ENCODE measurements around the gene SSBP4.

Gene SSBP4

DNA sequence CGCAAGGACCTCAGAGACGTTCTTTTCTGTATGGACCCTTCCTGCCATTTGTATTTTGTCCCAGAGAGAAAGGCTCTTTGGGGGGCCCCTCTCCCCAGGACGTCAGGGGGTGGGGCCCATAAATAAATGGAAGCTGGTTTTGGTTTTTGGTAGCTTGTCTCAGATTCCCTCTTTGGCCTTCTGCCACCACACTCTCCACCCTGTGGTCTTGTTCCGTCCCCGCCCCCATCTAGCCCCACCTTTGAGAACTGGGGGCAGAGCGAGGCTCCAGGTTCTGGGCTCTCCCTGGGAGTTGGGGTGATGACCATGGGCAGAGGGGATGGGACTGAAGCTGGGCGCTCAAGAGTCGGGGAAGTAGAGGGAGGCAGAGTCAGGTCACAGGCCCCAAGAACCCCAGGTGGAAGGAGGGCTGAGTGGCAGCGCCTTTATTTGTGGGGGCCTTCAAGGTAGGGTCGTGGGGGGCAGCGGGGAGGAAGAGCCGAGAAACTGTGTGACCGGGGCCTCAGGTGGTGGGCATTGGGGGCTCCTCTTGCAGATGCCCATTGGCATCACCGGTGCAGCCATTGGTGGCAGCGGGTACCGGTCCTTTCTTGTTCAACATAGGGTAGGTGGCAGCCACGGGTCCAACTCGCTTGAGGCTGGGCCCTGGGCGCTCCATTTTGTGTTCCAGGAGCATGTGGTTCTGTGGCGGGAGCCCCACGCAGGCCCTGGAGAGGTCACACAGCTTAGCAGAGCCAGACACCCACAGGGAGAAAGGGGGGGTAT lies 15.4 kb downstream of the SSBP4 start:
- DNase-seq: no peak

DNA sequence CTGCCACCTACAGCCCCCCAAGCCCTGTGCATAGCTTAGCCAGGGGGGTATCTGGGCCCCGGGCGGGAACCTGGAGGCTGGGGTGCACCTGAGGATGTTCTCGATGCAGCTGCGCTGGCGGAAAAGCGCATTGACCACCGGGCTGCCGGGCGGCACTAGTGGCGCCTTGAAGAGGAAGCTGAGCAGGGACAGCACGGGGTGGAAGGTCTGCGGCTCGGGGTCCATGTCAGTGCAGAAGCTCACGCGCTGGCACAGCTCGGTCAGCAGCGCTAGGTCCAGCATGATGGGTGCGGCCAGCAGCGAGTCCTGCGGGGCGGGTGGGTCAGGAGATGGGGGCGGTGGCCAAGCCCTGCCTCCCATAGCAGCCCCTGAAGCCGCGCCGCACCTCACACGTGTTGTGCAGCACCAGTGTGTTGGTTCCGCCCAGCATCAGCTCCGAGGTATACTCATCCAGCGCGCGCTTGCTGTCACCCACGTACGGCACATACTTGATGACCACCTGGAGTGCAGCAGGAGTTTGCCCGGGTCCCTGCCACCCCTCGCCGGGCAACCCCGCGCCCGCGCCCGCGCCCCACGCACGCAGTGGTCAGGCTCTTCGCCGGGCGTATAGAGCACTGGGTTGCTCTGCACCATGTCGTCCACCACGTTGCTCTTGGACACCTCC lies 16.1 kb downstream of the SSBP4 start:
- no peak for DNase-seq

DNA sequence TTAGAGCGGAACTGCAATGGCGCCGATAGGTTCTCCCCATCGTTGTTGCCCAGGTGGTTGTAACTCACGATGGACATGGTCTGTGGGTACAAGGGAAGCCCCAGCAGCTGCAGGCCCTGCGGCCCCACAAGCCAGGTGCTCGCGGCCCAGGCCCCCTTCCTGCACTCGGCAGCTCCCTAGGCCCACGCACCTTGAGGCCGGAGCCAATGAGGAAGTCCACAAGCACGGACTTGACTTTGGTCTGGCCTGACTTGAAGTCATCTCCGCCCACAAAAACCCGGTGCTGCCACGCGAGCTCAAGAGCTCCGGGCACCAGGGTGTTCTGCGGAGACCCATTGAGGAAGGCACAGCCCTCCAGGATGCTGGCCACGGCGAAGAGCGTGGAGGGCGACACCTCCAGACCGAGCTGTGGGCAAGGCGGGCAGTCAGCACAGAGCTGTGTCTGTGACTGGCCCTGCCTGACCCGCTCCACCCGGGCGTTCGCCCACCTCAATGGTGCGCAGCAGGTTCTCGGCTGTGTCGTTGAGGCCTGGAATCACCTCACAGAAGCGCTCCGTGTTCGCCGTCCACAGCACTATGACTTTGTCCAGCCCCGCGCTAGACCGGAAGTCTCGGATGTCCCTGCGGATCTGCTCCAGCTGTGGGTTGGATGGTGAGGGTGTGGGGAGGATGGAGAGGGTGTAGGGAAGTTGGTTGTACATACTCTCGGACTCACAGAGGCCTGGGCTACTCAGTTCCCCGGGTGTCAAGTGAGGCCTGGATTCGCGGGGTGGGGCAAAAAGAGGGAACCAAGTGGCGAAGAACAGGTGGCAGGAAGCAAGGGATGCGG lies 16.9 kb downstream of the SSBP4 start:
- no peak for DNase-seq

DNA sequence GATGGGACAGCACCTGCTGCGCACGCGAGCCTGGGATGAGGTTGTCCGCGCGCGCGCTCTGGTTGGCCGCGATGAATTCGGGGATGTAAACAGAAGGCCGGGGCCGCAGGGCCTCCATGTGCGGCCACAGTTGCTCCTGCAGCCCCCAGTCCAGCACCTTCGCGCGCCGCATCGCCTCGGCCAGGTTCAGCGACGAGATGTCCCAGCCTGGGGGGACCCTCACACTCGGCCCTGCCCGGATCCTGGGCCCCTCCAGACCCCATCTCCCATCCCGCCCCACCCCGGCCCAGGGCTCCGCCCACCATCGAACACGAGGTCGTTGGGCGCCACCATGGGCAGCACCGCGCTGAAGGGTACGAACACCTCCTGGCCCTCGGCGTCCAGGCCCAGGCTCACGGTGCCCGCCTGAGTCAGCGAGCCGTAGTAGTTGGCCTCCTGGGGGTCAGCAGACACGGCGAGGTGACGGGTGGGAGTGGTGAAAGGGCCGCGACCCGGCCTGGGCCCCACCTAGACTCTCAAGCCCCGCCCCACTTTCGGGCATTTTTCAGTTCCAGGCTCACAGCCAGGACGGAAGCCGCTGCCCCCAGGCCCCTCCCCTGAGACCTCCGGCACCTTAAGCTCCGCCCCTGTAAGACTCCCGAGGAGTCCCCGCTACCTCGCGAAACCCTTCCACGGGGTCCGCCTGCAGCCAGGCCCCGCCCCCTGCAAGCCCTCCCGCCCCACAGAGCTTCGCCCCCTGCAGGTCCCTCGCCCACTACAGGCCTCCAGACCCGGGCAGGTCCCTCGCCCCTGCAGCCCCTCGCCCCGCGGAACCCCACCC lies 17.7 kb downstream of the SSBP4 start:
- peak; percentile 44 for DNase-seq

DNA sequence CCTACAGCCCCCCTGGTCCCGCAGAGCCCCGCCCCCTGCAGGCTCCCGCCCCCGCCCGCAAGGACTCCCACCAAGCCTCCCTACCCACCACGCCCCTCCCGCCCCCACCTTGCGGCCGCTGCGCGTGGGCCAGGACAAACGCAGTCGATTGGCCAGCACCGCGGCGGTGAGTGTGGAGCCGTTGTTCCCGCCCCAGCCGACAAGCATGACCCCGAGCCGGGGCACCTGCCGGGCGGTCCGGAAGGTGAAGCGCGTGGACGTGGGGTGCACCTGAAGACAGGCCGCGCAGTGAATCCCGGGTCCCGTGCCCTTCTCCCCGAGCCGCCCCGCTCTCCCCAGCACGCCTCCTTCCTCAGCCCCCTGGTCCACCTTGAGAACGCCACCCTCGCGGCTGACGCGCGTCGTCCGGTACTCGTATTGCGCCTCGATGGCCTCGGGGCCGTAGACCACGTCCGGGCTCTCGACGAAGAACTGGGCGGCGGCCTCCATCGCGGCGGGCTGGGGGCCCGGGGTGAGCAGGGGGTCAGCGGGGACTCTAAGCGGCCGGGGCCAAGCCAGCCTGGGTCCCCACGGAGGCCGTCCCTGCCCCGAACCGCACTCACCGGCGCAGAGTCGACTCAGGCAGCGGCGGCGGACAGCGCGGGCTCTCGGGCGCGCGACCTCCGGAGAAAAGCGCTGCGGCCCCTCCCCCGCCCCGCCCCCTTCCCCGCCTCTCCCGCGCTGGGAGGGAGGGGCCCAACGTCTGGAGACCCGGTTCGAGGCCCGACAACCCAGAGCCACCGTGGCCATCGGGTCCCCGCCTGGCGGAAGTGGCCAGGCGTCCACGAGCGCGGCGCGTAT lies 18.5 kb downstream of the SSBP4 start, which contains the start of gene ISYNA1:
TSS of gene ISYNA1 (minus strand) at position 643 of the 840 bp plus-strand sequence. CDS start at position 489, 154 bp downstream.
- DNase-seq: no peak

DNA sequence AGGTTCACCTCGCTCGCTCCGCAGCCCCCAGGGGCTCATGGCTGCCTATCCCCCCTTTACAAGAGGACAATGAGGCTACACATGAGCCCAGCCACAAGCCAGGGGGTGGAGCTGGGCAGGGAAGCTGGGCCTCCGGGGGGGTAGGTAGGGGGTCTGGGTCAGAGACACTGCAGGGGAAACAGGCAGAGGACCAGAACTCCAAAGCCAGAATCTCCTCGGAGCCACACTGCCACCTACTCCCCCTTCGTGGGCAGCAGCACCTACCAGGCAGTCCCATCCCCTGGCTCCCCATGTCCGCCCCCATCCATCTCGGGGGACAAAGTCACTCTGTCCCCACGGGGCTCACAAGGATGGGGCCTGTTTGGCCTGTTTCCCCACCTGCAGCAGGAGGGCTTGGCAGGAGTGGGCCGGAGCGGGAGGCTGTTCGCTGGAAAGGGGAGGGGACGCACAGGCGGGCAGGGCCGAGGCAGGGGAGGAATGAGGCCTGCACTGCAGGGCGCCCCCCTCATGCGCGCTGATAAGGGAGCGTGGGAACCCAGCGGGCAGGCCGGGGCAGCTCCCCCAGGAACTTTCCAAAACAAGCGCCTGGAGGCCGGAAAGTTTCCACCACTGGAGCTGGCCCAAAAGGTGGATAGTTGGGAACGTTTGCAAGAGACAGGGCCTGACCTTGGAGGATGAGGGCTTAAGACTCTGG lies 19.3 kb downstream of the SSBP4 start:
- DNase-seq: no peak

DNA sequence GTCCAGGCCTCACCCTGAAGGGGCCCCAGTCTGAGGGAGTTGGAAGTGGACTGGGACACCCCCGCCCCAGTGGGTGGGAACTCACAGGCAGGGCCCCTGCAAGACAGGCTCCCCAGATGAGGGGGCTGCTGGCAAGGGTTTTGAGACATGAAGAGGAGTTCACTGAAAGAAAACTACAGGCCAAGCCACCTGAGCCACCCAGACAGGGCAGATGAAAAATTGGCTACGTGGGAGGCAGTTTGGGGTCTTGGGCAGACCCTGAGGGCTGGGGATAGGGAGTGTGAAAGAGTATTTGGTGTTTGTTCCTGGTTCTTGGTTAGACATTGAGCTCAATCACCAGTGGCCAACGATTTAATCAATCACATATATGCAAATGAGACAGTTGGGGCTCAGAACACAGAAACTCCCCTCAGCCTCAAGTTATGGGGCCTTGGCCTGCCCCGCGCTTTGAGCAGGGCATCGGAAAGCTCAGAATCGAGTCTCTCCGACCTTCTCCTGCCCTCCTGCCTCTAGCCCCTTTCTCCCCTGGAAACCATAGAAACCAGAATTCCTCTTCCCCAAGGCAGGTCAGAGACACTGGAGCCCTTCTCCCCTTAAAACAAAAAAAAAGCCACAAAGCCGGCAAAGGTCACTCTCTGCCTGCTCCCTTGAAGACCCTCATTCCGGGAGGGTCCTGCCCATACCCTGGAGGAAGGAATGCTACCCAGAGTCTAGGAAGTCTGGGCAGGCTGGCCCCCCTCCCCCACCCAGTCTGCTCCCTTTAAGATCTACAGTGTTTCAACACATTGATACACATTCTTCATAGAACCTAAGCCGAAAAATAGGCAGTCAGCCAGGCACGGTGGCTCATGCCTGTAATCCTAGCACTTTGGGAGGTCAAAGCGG lies 20.1 kb downstream of the SSBP4 start:
- no peak for DNase-seq

DNA sequence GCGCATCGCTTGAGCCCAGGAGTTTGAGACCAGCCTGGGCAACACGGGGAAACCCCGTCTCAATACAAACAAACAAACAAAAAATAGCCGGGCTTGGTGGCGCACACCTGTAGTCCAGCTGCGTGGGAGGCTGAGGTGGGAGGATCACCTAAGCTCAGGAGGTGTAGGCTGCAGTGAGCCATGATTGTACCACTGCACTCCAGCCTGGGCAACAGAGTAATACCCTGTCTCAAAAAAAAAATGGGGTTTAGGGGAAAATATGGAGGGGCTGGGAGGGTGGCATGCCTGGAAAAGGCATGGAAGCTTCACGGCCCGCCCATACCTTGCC lies 20.7 kb downstream of the SSBP4 start:
- no peak for DNase-seq

DNA sequence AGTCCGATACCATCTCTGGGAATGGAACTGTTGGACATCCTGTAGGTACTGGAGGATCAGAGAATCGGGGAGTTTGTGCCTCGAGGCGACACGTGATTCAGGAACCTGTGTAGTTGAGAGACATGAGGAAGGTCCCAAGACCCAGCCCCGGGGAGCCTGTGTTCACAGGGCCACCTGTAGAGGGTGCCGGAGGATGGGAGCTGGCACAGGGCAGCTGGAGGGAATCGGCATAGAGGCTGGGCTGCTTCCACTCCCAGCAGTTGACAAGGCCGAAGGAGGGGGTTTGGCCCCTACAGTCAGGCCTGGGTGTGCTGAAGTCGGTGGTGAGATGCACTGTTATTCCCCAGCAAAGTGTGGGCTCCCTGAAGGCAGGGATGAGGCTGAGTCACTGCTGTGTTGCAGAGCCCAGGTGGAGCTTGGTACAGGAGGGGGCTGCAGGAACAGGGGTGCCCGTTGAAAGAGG lies 21.2 kb downstream of the SSBP4 start:
- DNase-seq: no peak

DNA sequence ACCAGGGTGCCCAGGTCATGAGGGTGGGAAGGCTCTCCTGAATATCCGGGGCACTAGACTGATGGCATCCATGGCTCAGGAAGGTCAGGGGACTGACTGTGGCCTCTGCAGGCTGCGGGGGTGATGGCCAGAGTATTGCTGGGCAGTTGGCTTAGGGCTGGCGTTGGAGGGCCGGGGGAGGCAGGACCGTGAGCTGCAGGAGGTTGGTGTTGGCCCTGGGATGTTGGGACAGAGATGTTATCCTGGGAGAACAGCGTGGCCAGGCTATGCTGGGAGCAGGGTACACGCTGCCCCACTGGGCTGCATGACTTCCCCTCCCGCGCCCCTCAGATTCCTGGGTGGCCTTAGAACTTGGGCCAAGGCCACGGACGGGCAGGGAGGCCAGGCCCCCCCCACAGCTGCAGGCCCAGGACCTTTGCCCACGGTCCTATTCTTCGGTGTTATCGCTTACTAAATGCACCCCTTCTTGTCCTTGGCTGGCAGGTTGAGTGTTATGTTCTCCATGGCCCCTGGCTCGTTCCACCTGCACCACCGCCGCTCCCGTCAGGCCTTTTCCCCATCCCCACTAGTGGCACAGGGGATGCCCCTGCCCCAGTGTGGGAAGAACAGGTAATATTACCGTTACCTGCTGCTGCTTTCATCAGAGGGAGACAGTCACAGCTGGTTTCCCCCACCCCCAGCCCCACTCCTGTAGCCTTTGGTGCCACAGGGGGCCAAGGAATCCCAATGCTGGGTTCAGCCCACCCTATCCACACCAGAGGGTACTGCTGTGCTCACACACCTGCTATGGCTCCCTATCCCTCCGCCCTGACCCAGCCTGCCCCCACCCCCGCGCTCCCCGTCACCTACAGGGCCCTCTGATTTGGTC lies 22.0 kb downstream of the SSBP4 start:
- DNase-seq: no peak

DNA sequence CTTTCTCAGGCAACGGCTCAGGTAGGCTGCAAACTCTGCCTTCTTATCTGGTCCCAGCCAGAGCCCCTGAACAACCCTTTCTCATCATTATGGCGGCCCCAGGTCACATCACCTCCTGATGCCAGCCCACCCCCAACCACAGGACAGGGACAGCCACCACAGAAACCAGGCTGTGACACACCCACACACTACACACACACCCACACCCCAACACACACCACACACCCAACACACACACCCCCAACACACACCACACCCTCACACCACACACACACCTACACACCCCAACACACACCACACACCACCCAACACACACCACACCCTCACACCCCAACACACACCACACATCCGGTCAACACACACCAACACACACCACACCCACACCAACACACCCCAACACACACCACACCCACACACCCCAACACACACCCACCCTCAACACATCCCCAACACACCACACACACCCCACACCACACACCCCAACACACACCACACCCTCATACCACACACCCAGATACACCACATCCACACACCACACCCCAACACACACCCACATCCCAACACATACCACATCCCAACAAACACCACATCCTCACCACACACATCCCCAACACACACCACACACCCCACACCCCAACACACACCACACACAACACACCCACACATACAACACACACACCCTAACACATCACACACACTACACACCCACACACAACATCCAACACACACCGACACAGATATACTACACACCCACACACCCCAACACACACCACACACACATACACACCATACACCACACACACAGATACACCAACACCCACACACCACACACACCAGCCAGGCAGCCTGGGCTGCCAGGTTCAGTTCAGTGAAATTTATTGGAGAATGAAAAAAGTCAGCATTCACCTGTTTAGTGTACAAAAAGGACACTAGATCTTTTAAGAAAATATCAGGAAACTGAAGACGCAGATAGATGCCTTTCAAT lies 22.9 kb downstream of the SSBP4 start:
- no peak for DNase-seq

DNA sequence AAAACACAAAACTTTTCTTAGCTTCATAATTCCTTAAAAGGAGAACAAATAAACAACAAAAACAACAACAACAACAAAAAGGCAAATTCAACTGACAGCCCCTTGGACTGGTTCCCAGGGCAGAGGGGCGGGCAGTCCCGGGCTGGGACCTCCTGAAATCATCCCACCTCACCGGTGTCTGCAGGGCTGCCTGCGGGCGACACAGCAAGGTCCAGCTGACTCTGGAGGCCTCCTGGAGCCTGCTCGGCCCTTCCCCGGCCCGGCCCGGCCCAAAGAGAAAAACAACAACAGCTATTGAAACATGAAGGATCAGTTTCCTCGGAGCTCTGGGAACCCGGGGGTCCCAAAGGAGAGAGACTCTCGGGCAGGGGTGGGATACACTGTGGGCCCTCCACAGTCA lies 23.7 kb downstream of the SSBP4 start:
- no peak for DNase-seq

DNA sequence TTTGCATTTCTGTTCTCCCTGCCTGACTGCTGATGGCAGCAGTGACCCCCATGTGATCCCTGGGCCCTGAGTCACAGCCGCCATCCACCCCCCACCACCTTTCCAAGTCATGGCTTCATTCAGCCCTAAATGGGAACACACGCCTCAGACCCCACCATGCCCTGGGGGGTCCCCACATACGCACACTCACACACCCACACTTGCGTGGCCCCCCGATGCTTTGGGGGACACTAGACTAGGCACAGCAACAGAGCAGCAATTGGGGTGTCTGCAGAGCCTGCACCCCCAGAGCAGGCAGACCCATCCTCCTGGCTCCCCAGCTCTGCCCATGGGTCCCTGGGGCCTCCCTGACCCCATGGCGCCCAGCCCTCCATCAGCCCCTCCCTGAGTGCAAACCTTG lies 24.2 kb downstream of the SSBP4 start:
- DNase-seq: no peak

DNA sequence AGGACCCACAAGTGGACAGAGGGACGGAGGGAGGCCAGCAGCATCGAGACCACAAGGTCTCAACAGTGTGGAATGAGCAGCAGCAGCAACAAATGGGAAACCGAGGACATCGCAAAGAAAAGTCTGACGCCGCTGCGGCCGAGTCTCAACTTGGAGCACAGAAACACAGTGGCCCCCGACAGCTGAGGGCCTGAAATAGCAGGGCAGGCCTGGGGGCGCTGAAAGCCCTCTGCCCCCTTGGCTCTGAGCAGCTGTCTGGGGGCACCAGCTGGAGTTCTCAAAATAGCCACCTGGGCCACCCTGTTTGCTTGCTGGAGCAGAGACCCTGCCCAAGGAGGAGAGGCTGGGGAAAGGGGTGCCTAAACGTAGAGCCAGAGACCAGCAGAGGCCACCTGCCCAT lies 24.6 kb downstream of the SSBP4 start:
- no peak for DNase-seq

DNA sequence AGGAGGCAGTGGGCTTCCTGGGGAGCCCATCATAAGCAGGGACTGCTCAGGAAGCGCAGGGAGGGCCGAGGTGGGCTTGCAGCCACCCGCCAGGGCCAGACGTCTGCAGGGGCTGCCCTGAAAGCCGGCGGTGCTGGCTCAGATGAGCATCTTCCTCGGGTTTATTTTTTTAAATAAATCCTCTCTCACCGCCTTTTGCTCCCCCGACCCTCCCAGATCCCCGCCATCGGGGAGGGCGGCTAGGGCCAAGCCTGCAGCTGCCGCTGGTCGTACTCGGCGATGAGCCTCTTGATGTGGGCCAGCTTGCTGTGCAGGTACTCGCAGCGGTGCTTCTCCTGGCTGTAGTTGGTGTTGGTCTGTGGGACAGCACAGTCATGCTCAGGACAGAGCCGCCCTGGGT lies 25.3 kb downstream of the SSBP4 start:
- no peak for DNase-seq

DNA sequence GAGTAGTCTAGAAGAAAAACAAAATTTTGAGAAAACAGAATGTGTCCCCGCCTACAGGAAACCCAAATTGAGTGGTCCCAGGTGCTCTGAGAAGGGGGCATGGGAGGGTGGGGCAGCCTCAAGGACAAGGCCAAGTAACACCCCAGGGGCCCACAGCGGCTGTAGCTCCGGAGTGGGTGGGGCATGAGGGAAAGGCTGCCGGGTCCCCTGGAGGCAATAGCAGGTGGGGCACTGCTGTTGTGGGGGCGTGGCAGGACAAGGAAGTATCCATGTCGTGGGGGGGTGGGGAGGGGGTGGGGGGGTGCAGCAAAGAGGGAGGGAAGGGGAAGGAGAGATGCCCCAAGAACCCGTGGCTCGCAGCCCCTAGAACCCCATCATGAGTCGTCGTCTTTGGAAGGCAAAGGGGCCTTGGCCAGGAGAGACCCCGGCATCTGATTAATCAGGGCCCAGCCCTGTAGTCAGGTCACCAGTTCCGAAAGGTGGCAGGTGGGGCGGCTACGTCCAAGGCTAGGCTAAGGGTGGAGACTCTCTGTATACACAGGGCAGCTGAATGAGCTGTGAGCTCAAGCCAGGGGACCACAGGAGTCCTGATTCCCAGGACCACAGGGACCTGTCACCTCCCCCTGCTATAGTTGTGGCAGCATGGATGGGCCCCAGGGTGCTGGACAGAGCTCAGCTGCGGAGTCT lies 26.2 kb downstream of the SSBP4 start:
- no peak for DNase-seq

DNA sequence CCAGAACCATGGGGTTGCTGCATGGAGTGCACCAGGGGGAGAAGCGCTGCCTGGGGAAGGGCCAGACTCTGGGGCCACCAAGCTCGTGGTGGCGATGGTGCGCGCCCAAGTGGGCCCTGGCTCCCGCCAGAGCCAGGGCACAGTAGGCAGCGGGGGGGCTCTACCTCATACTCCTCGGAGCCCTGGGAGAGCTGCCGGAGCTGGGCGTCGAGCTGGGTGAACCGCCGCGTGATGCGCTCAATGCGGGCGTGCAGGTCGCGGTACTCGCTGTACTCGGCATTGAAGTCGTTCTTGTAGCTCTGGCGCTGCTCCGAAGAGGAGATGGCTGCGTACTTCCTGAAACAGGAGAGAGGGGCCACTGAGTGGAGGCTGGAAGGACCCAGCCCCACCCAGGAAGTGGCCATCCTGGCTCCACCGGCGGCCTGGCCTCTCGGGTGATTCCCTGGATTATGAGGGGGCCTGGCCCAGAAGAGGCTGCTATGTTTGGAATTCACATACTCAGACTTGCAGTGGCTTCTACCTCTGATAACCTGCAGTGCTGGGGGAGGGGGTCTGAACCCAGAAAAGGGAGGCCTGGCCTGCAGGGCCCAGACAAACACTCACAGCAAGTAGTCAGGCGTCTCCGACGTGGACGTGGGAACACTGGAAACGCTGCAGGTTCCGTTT lies 27.1 kb downstream of the SSBP4 start:
- DNase-seq: no peak
